Stimulated activated naive CD8-positive, alpha-beta T cell treated with anti-CD3 and anti-CD28 coated beads, Interleukin-15, amount 100 ng/mL, for 72 hours (primary cell): ENCODE results near the gene MICAL2.

ENCODE experiments used
- ATAC-seq: fragments of 150-1000 bp; cut with Tn5 transposase; 2 replicates; pipeline ENCODE4 v1.10.0; 2021; ENCODE audit warnings: mild to moderate bottlenecking, moderate library complexity
- DNase-seq, 2 donors: peaks; one replicate each; pipeline ENCODE4 v3.0.0; 2021 to 2022
- H3K27ac Mint-ChIP-seq, 2 donors: one replicate each; pipeline ENCODE4 v1.8.0; 2022; ENCODE audit warnings: mild to moderate bottlenecking in 2 of 2, mixed read lengths in 2 of 2, moderate library complexity in 2 of 2
- H3K27me3 Mint-ChIP-seq: one replicate; pipeline ENCODE4 v1.8.0; 2022; ENCODE audit warnings: mixed read lengths
- H3K4me1 Mint-ChIP-seq: one replicate; pipeline ENCODE4 v1.8.0; 2022; ENCODE audit warnings: mild to moderate bottlenecking, mixed read lengths
- H3K4me3 Mint-ChIP-seq, 2 donors: one replicate each; pipeline ENCODE4 v1.8.0; 2022; ENCODE audit warnings: mild to moderate bottlenecking in 2 of 2, mixed read lengths in 2 of 2, moderate library complexity in 1 of 2
- H3K9me3 Mint-ChIP-seq, 2 donors: one replicate each; pipeline ENCODE4 v1.8.0; 2022; ENCODE audit warnings: mixed read lengths in 2 of 2

Gene MICAL2

GRCh38 chr11:12251666-12252560 lies 141.5 kb downstream of the MICAL2 start:
- H3K27me3 Mint-ChIP-seq = no peaks in the 10 kb centered on the region
- no peak for DNase-seq
- no peaks in the 10 kb centered on the region for H3K4me1 Mint-ChIP-seq
- no peak for ATAC-seq
- no peaks in the 10 kb centered on the region for H3K9me3 Mint-ChIP-seq
- no peak overlapping the region for H3K4me3 Mint-ChIP-seq
- H3K27ac Mint-ChIP-seq = no peak overlapping the region

GRCh38 chr11:12253843-12254281 lies 143.5 kb downstream of the MICAL2 start:
- Mint-ChIP-seq H3K4me3 (no peak overlapping the region), H3K27me3 (no peaks in the 10 kb centered on the region), H3K9me3 (no peaks in the 10 kb centered on the region), H3K4me1 (no peaks in the 10 kb centered on the region), H3K27ac (no peak overlapping the region)
- ATAC-seq = no peak
- DNase-seq = no peak

GRCh38 chr11:12258451-12258850 lies 148.1 kb downstream of the MICAL2 start:
- H3K4me1 Mint-ChIP-seq = no peaks in the 10 kb centered on the region
- ATAC-seq (no peak), DNase-seq (no peak)
- H3K27ac Mint-ChIP-seq = no peak overlapping the region
- no peak overlapping the region for H3K4me3 Mint-ChIP-seq
- no peaks in the 10 kb centered on the region for H3K27me3 Mint-ChIP-seq
- H3K9me3 Mint-ChIP-seq = no peaks in the 10 kb centered on the region

GRCh38 chr11:12259956-12260355 lies 149.6 kb downstream of the MICAL2 start:
- Mint-ChIP-seq H3K27ac (no peak overlapping the region), H3K4me3 (no peak overlapping the region), H3K27me3 (no peaks in the 10 kb centered on the region), H3K4me1 (no peaks in the 10 kb centered on the region), H3K9me3 (no peaks in the 10 kb centered on the region)
- no peak for DNase-seq
- no peak for ATAC-seq

- no peak for DNase-seq
- no peaks in the 10 kb centered on the region for H3K9me3 Mint-ChIP-seq
These were observed 150.5 kb downstream of the MICAL2 start for GRCh38 chr11:12260731-12261521.

GRCh38 chr11:12261551-12261950 lies 151.2 kb downstream of the MICAL2 start:
- ATAC-seq = no peak

More at GRCh38 chr11:12260731-12261521, 150.5 kb downstream of the MICAL2 start:
- ATAC-seq = no peak
- H3K4me3 Mint-ChIP-seq = no peak overlapping the region
- H3K27ac Mint-ChIP-seq = no peak overlapping the region
- no peaks in the 10 kb centered on the region for H3K4me1 Mint-ChIP-seq
- H3K27me3 Mint-ChIP-seq = no peaks in the 10 kb centered on the region

GRCh38 chr11:12263141-12263693 lies 152.8 kb downstream of the MICAL2 start:
- no peak for ATAC-seq
- Mint-ChIP-seq H3K4me1 (no peaks in the 10 kb centered on the region), H3K4me3 (no peak overlapping the region)

More at GRCh38 chr11:12261551-12261950, 151.2 kb downstream of the MICAL2 start:
- Mint-ChIP-seq H3K27ac (no peak overlapping the region), H3K4me3 (no peak overlapping the region), H3K9me3 (no peaks in the 10 kb centered on the region), H3K4me1 (no peaks in the 10 kb centered on the region), H3K27me3 (no peaks in the 10 kb centered on the region)
- DNase-seq = no peak

GRCh38 chr11:12264361-12264760 lies 154.0 kb downstream of the MICAL2 start:
- DNase-seq (no peak), ATAC-seq (peak; percentile 27)
- H3K27me3 Mint-ChIP-seq = no peaks in the 10 kb centered on the region
- no peak overlapping the region for H3K4me3 Mint-ChIP-seq
- H3K27ac Mint-ChIP-seq = no peak overlapping the region
- no peaks in the 10 kb centered on the region for H3K9me3 Mint-ChIP-seq
- no peaks in the 10 kb centered on the region for H3K4me1 Mint-ChIP-seq

More at GRCh38 chr11:12263141-12263693, 152.8 kb downstream of the MICAL2 start:
- DNase-seq = no peak
- Mint-ChIP-seq H3K9me3 (no peaks in the 10 kb centered on the region), H3K27me3 (no peaks in the 10 kb centered on the region), H3K27ac (no peak overlapping the region)

GRCh38 chr11:12266132-12266531 lies 155.7 kb downstream of the MICAL2 start:
- no peak overlapping the region for H3K4me3 Mint-ChIP-seq

GRCh38 chr11:12266943-12267342 lies 156.6 kb downstream of the MICAL2 start:
- DNase-seq (no peak), ATAC-seq (no peak)
- Mint-ChIP-seq H3K9me3 (no peaks in the 10 kb centered on the region), H3K4me3 (no peak overlapping the region), H3K4me1 (no peaks in the 10 kb centered on the region), H3K27me3 (no peaks in the 10 kb centered on the region), H3K27ac (peak overlapping the region; percentile 10 to 15)

More at GRCh38 chr11:12266132-12266531, 155.7 kb downstream of the MICAL2 start:
- H3K27ac Mint-ChIP-seq = no peak overlapping the region
- DNase-seq (no peak), ATAC-seq (no peak)
- no peaks in the 10 kb centered on the region for H3K27me3 Mint-ChIP-seq
- no peaks in the 10 kb centered on the region for H3K4me1 Mint-ChIP-seq
- no peaks in the 10 kb centered on the region for H3K9me3 Mint-ChIP-seq

- H3K27ac Mint-ChIP-seq = no peak overlapping the region
- no peak overlapping the region for H3K4me3 Mint-ChIP-seq
- H3K9me3 Mint-ChIP-seq = no peaks in the 10 kb centered on the region
- ATAC-seq (no peak), DNase-seq (no peak)
- no peaks in the 10 kb centered on the region for H3K27me3 Mint-ChIP-seq
- H3K4me1 Mint-ChIP-seq = no peaks in the 10 kb centered on the region
These were observed 157.5 kb downstream of the MICAL2 start for GRCh38 chr11:12267921-12268320.

- no peak for DNase-seq
- ATAC-seq = no peak
These were observed 158.7 kb downstream of the MICAL2 start for GRCh38 chr11:12269104-12269441.

GRCh38 chr11:12269446-12270214 lies 159.2 kb downstream of the MICAL2 start:
- Mint-ChIP-seq H3K9me3 (no peaks in the 10 kb centered on the region), H3K4me3 (no peak overlapping the region), H3K4me1 (no peaks in the 10 kb centered on the region), H3K27me3 (no peaks in the 10 kb centered on the region), H3K27ac (no peak overlapping the region)
- ATAC-seq (no peak), DNase-seq (no peak)

More at GRCh38 chr11:12269104-12269441, 158.7 kb downstream of the MICAL2 start:
- H3K27ac Mint-ChIP-seq = no peak overlapping the region
- no peaks in the 10 kb centered on the region for H3K9me3 Mint-ChIP-seq
- no peaks in the 10 kb centered on the region for H3K27me3 Mint-ChIP-seq
- no peaks in the 10 kb centered on the region for H3K4me1 Mint-ChIP-seq
- no peak overlapping the region for H3K4me3 Mint-ChIP-seq

- no peaks in the 10 kb centered on the region for H3K27me3 Mint-ChIP-seq
- ATAC-seq = no peak
- H3K9me3 Mint-ChIP-seq = no peaks in the 10 kb centered on the region
- DNase-seq = no peak
- H3K4me1 Mint-ChIP-seq = no peaks in the 10 kb centered on the region
- H3K4me3 Mint-ChIP-seq = no peak overlapping the region
- peak overlapping the region in 1 of 2 donors; percentile 70 for H3K27ac Mint-ChIP-seq
These were observed 159.9 kb downstream of the MICAL2 start for GRCh38 chr11:12270215-12270797.

- Mint-ChIP-seq H3K27ac (peak overlapping the region in 1 of 2 donors; percentile 70), H3K4me3 (no peak overlapping the region), H3K9me3 (no peaks in the 10 kb centered on the region), H3K4me1 (no peaks in the 10 kb centered on the region), H3K27me3 (no peaks in the 10 kb centered on the region)
- no peak for DNase-seq
- ATAC-seq = no peak
These were observed 160.4 kb downstream of the MICAL2 start for GRCh38 chr11:12270817-12271216.
